Heart left ventricle (tissue), 16 donors: ENCODE results near the gene EXOSC5. TPM values are rescaled to one million over a fixed set of nuclear protein-coding genes. Genes with fewer than 3 reads are reported as not detected.

Experiments used
- ATAC-seq, 4 donors: fragments of 200-7000 bp; cut with Tn5 transposase; one replicate each; pipeline ENCODE4 v1.9.1; 2020 to 2022; ENCODE audit warnings: moderate library complexity in 4 of 4, mild to moderate bottlenecking in 3 of 4, moderate number of reproducible peaks in 1 of 4
- DNase-seq, 5 donors: peaks; one replicate each; pipeline ENCODE4 v3.0.0-alpha.2; 2020
- H3K27ac ChIP-seq, 12 donors: fragments of 200-600 bp; sonication (generic) in 4 of 12; one replicate each; pipeline versions ENCODE4 v1.5.0 to v1.8.0; 2016 to 2022; ENCODE audit warnings: mild to moderate bottlenecking in 2 of 12
- H3K27me3 ChIP-seq, 9 donors: fragments of 200-600 bp; sonication (generic) in 2 of 9; one replicate each; pipeline versions ENCODE4 v1.5.1 to v1.8.0; 2016 to 2022; ENCODE audit warnings: mild to moderate bottlenecking in 3 of 9
- H3K36me3 ChIP-seq, 9 donors: fragments of 200-600 bp; sonication (generic) in 2 of 9; one replicate each; pipeline versions ENCODE4 v1.5.0 to v1.8.0; 2018 to 2022; ENCODE audit warnings: mild to moderate bottlenecking in 2 of 9
- H3K4me1 ChIP-seq, 12 donors: fragments of 200-600 bp; sonication (generic) in 4 of 12; one replicate each; pipeline versions ENCODE4 v1.5.0 to v1.8.0; 2016 to 2022; ENCODE audit warnings: mild to moderate bottlenecking in 3 of 12
- H3K4me3 ChIP-seq, 12 donors: fragments of 200-600 bp; sonication (generic) in 4 of 12; one replicate each; pipeline versions ENCODE4 v1.5.0 to v1.8.0; 2017 to 2022; ENCODE audit warnings: mild to moderate bottlenecking in 9 of 12, moderate library complexity in 4 of 12
- H3K9me3 ChIP-seq, 12 donors: fragments of 200-600 bp; sonication (generic) in 4 of 12; one replicate each; pipeline versions ENCODE4 v1.5.0 to v1.8.0; 2016 to 2022; ENCODE audit warnings: mild to moderate bottlenecking in 1 of 12
- CTCF ChIP-seq, 12 donors: fragments of 200-600 bp; sonication (generic) in 4 of 12; IDR thresholded peaks; one replicate each; pipeline versions ENCODE4 v1.5.0 to v1.8.0; 2018 to 2022; ENCODE audit warnings: antibody characterized with exemption in 12 of 12, mild to moderate bottlenecking in 5 of 12
- POLR2A ChIP-seq, 2 donors: fragments of 450-650 bp; IDR thresholded peaks; one replicate each; pipeline ENCODE4 v1.6.1; 2017; ENCODE audit warnings: antibody characterized with exemption in 2 of 2, mild to moderate bottlenecking in 2 of 2, moderate library complexity in 2 of 2
- WGBS, 4 donors: extraction: QIAGEN DNeasy Blood & Tissue Kit in 2 of 4; methylation state at CpG; one replicate each; pipeline versions ENCODE4 v1.1.5 to v1.1.7; 2013 to 2018; 5-methylcytosine and 5-hydroxymethylcytosine counted together
- intact Hi-C, 10 donors: fragments of 100-400 bp; cut with DNase I; formaldehyde crosslinking; loops; one replicate each; pipeline versions ENCODE4 v1.11.1 to v1.14.2; 2022
- polyA plus RNA-seq, 2 donors: library from polyadenylated mRNA; stranded (reverse); fragments of 200-250 nt; gene quantifications; one replicate each; pipeline ENCODE4 v1.2.3, GENCODE V29; 2013
- total RNA-seq, 9 donors: library from RNA; depleted of rRNA in 2 of 9; stranded (reverse); fragments of >200 nt in 2 of 9; fragmentation: NEBNext Ultra II Directional in 3 of 9; extraction: Animal tissue kit (Norgen Biotek cat#: 25700) in 3 of 9; gene quantifications; one replicate each; pipeline versions ENCODE4 v1.1.0 to v1.2.4, GENCODE V29; 2016 to 2023
- donor health status: ischemic (EF 13 %, LVEDD 7.1; RV severe dilation, severe dysfunction).
- donor health status: healthy with polysubstance abuse.
- donor health status: DM: no; HTN: yes; CAD: no.
- donor health status: DM: no; HTN: no; CAD: no.
- donor health status: ischemic (EF 25% LVEDD 6.9; RV normal size, moderate dysfunction).
- donor health status: ischemic (EF 25% LVEDD 5.7; RV mildly dilated, moderate dysfunction).
- donor health status: healthy.
- donor health status: DM: yes; HTN: yes; CAD: no.
- donor health status: ischemic (EF 35%, LVEDD 5.7; RV mildly dilated, moderate dysfunction).
- donor health status: nonischemic (EF 11% LVEDD 7.7; RV severe dilation, severe dysfunction).
- donor health status: DM: yes; HTN: yes; CAD: no.
- donor health status: PGD.
- donor health status: ischemic (EF 29% LVEDD 5.4; RV normal size, mild dysfunction).
- donor health status: nonischemic (EF 23%, LVEDD 6.1; RV moderate dilation, normal function).

Gene EXOSC5
- total and polyA plus RNA-seq, 11 donors = 9.6 to 40.4 (median 13.7) TPM

GRCh38 chr19:41430922-41431321 is 33.8 kb upstream of the EXOSC5 start:
- ATAC-seq (no peak), DNase-seq (no peak)
- WGBS, 4 donors = 75 to 88% (median 83%) methylated on average over 6 of the region's 6 CpGs
- Histone ChIP-seq H3K27me3 (no peaks in the 10 kb centered on the region), H3K27ac (peak overlapping the region; percentile 58 to 99 (median 88)), H3K36me3 (peaks cover 0 to 45% (median 27%) of the 10 kb centered on the region in 9 donors), H3K9me3 (no peaks in the 10 kb centered on the region), H3K4me3 (no peak overlapping the region), H3K4me1 (peaks cover 7 to 61% (median 37%) of the 10 kb centered on the region in 12 donors)
- TF ChIP-seq POLR2A (IDR thresholded peaks at IDR 0.05) (no peak), CTCF (IDR thresholded peaks at IDR 0.05) (no peak)
- intact Hi-C loops = loop anchor here in 5 of 10 donors (5.0 to 10.0 kb wide), 4 partner anchors 104 to 226 kb away; partner anchors contain the start of gene HNRNPUL1 (in 1 of the 5)

GRCh38 chr19:41428481-41428859 is 31.3 kb upstream of the EXOSC5 start:
- H3K36me3 ChIP-seq = peaks cover 0 to 50% (median 34%) of the 10 kb centered on the region in 9 donors
- ATAC-seq (no peak), DNase-seq (no peak)
- TF ChIP-seq CTCF (IDR thresholded peaks at IDR 0.05) (peak in 1 of 12 donors; percentile 2), POLR2A (IDR thresholded peaks at IDR 0.05) (no peak)
- peak overlapping the region; percentile 51 to 95 (median 92) for H3K27ac ChIP-seq
- H3K27me3 ChIP-seq = no peaks in the 10 kb centered on the region
- WGBS, 4 donors = 40 to 60% (median 57%) methylated on average over 1 of the region's 1 CpG
- intact Hi-C loops = loop anchor here in 2 of 10 donors (5.0 to 10.0 kb wide), 2 partner anchors 106 to 114 kb away; partner anchors contain the start of gene CCDC97 (in 1 of the 2)
- peaks cover 7 to 80% (median 50%) of the 10 kb centered on the region in 12 donors for H3K4me1 ChIP-seq
- no peaks in the 10 kb centered on the region for H3K9me3 ChIP-seq
- H3K4me3 ChIP-seq = peak overlapping the region in 10 of 12 donors; percentile 40 to 84 (median 64)

- 1 to 3% (median 3%) methylated on average over 23 of the region's 23 CpGs for WGBS, 4 donors
- ATAC-seq (peak; percentile 4 to 24 (median 21)), DNase-seq (peak in 3 of 5 donors; percentile 39 to 72 (median 45))
- Histone ChIP-seq H3K27ac (peak overlapping the region; percentile 51 to 95 (median 92)), H3K9me3 (no peaks in the 10 kb centered on the region), H3K4me1 (peaks cover 7 to 82% (median 48%) of the 10 kb centered on the region in 12 donors), H3K4me3 (peak overlapping the region; percentile 14 to 84 (median 62)), H3K27me3 (no peaks in the 10 kb centered on the region), H3K36me3 (peaks cover 0 to 50% (median 34%) of the 10 kb centered on the region in 9 donors)
- intact Hi-C loops = loop anchor here in 3 of 10 donors (2.0 to 10.0 kb wide), 4 partner anchors 17 to 113 kb away; partner anchors contain the start of gene CCDC97 (in 1 of the 3)
- peak in 1 of 12 donors; percentile 8 for TF ChIP-seq CTCF (IDR thresholded peaks at IDR 0.05)
- no peak for TF ChIP-seq POLR2A (IDR thresholded peaks at IDR 0.05)
Measured at GRCh38 chr19:41427647-41428480, 30.7 kb upstream of the EXOSC5 start.
